Vagina (tissue), 2 donors: Measurements from ENCODE around the gene SUPT5H.

ENCODE experiments used
- POLR2A ChIP-seq, 2 donors: fragments of 450-650 bp; IDR thresholded peaks; one replicate each; pipeline ENCODE4 v1.6.1; 2017; ENCODE audit warnings: antibody characterized with exemption in 2 of 2, mild to moderate bottlenecking in 2 of 2, moderate library complexity in 2 of 2
- TF ChIP-seq, protein P1 (sequence below), 3 experiments: fragments of 450-650 bp in 2 of 3; fragments of 200-600 bp in 1 of 3; sonication (generic) in 1 of 3; IDR thresholded peaks; one replicate each; pipeline ENCODE4 v1.5.1; 2017 to 2019; ENCODE audit warnings: antibody characterized with exemption in 3 of 3, mild to moderate bottlenecking in 2 of 3, moderate library complexity in 2 of 3

DNA sequence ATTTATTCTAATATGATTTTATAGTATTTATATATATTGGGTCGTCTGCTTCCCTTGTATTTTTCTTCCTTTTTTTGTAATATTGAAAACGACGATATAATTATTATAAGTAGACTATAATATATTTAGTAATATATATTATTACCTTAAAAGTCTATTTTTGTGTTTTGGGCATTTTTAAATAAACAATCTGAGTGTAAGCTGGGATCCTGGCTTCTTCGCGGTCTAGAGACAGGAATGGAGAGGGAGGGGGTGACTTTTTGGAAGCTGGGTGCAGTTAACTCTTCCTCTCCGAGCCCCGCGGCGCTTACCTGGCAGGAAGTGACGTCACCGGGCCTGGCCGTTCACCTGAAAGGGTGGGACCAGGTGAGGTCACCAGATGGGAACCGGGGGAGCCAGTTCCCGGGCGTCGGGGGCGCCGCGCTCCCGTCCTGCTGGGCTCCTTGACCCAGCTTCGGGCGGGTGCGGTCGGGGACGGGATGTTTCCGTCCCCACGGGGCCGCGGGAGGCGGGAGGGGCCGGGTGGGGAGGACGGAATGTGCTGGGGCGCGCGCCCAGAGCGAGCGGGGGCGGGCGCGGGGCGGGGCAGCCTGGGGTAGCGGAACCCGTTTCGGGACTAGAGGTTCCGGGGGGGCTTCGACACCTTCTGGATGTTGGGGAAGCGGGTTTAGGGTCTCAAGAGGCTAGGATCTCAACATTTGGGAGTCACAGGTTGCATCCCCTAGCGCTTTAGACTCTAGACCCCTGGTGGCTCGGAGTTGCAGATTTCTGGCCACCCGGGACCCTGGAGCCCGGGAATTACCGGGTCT is 36.0 kb upstream of the SUPT5H start:
- TF ChIP-seq, protein P1, sequence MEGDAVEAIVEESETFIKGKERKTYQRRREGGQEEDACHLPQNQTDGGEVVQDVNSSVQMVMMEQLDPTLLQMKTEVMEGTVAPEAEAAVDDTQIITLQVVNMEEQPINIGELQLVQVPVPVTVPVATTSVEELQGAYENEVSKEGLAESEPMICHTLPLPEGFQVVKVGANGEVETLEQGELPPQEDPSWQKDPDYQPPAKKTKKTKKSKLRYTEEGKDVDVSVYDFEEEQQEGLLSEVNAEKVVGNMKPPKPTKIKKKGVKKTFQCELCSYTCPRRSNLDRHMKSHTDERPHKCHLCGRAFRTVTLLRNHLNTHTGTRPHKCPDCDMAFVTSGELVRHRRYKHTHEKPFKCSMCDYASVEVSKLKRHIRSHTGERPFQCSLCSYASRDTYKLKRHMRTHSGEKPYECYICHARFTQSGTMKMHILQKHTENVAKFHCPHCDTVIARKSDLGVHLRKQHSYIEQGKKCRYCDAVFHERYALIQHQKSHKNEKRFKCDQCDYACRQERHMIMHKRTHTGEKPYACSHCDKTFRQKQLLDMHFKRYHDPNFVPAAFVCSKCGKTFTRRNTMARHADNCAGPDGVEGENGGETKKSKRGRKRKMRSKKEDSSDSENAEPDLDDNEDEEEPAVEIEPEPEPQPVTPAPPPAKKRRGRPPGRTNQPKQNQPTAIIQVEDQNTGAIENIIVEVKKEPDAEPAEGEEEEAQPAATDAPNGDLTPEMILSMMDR (IDR thresholded peaks at IDR 0.05), result peak in 1 of 3 experiments; percentile 13
- TF ChIP-seq POLR2A (IDR thresholded peaks at IDR 0.05), result peak in 1 of 2 donors; percentile 69
